GM21825 (cell line): ENCODE measurements around the gene THY1.
"Not testable (repeated sequence)": the region's sequence is repeated elsewhere in the genome, so short reads cannot be mapped to it uniquely, and the experiment has no call there.

Experiments
- ATAC-seq: cut with Tn5 transposase; IDR thresholded peaks from one replicate; pipeline ENCODE4 v1.9.1; 2021; ENCODE audit warnings: mild to moderate bottlenecking, moderate library complexity; ENCODE audit not compliant: unreplicated experiment

The THY1 gene

GRCh38 chr11:119445850-119446249, 22.9 kb upstream of the THY1 start:
- no peak for ATAC-seq

- ATAC-seq = no peak
Observed at GRCh38 chr11:119445379-119445778, 22.4 kb upstream of the THY1 start.

DNA sequence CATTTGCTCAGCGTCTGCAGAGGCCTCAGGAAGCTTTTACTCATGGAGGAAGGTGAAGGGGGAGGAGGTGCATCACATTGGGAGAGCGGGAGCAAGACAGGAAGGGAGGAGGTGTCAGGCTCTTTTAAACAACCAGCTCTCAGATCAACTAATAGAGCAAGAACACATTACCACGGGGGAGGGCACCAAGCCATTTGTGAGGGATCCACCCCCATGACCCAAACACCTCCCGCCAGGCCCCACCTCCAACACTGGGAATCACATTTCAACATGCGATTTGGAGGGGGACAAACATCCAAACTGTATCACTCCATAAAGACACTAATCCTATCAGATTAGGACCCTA, 18.9 kb upstream of the THY1 start:
- no peak for ATAC-seq

- no peak for ATAC-seq
Observed at GRCh38 chr11:119438599-119438998, 15.6 kb upstream of the THY1 start.

DNA sequence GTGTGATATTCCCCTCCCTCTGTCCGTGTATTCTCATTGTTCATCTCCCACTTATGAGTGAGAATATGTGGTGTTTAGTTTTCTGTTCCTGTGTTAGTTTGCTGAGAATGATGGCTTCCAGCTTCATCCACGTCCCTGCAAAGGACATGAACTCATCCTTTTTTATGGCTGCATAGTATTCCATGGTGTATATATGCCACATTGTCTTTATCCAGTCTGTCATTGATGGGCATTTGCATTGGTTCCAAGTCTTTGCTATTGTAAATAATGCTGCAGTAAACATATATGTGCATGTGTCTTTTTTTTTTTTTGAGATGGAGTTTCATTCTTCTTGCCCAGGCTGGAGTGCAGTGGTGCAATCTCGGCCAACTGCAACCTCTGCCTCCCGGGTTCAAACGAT, 14.5 kb upstream of the THY1 start:
- not testable (repeated sequence) for ATAC-seq

DNA sequence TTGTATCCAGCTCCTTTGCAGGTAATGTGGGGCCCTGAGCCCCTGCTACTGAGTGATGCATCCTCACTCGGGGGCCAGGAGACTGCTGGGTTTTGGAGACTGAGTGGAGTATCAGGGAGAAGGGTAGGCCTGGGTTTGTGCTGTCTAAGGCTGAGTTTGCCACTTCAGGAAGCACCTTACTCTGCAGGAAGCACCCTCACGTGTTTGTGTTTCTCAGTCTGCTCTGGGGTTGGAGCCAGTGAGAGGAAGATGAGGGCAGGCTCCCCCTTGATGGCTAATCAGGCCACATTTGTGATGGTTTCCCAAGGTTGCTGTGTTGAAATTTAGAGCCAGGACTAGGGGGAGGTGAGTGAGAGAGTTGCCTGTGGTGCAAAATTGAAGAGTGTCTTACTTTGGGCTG, 13.7 kb upstream of the THY1 start:
- no peak for ATAC-seq

GRCh38 chr11:119436093-119436492, 13.1 kb upstream of the THY1 start:
- ATAC-seq = no peak

DNA sequence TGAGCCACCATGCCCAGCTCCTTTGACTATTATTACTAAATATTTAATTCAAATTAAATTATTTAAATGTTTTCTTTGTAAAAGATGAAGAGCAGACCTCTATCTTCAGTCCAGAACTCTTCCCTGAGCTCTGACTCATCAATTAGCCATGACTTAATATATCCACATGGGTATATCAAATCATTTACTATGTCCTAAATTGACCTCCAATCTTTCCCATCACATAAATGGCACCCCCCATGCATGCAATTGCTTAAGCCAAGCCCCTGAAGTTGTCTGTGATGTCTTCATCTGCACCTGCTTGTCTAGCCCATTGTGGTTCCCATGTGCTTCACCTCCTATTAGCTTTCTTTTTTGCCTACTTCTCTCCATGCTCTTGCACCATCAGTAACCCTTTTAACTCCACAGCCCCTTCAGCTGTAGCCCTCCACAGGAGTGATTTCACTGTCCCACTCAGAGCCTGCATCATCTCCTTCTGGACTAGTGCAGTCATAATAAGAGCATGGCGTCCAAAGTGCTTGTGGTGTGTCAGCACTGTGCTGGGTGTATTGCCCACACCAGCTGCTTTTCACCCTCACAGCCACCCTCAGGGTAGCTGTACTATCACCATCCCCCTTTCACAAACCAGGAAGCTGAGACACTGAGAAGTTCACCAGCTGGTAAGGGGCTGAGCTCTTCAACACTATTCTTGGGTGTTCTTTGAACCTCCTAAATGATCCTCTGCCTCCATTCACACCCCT, 11.8 kb upstream of the THY1 start:
- no peak for ATAC-seq

DNA sequence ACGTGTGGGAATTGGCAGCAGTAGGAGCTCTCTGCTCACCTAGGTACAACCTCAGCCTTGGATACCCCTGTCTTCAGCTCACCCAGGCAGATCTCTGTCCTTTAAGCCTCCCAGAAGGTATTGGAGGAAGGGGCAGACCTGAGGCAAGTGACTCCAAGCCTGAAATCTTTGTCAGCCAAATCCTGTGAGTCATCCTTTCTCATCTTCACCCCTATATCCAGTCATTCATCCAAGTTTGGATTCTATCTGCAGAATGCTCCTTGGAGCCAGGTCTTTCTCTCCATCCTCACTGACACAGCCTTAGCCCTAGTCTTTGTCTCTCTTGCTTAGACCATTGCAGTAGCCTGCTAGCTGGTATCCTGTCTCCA, 10.4 kb upstream of the THY1 start:
- no peak for ATAC-seq

DNA sequence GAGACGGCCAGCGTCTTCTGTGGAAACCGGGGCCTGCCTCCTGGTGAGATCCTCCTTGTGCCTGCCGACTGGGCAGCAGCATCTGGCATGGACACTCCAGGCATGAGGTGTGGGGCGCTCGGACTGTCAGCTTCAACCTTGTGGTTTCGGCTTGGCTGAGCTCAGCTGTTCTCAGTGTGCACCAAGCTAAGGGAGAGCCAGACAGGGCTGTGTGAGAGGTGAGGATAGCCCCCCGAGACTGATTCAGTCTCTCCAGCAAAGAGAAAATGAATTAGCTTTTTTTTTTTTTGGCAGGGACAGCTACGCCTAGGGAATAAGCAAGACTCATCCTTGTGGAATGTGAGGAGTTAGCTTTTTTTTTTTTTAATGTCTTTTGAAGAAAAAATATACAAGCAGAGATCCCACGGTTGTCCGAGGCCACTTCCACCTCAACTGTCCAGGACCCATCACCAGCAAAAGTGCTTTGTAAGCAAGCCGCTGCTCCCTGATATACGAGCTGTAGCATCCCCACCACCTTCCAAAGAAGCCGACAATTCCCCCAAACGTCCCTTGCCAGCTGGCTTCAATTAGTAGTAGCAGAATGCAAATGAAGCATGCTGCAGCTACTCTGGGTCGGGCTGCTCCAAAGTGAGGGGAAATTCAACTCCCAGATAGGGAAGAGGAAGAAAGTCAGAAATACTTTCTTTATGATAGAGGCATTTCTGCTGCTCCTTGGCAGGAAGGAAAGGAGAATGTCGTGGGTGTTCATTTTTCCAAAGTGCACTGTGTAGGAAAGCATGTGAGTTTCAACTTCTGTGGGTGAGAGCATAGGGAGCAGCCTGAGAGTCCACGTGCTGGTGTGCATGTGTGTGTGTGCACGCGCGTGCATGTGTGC, 9.7 kb upstream of the THY1 start:
- ATAC-seq = no peak

- ATAC-seq = no peak
Observed at GRCh38 chr11:119431523-119431922, 8.6 kb upstream of the THY1 start.

- no peak for ATAC-seq
Observed at GRCh38 chr11:119427279-119427678, 4.3 kb upstream of the THY1 start.

- ATAC-seq = no peak
Observed at GRCh38 chr11:119426142-119426541, 3.2 kb upstream of the THY1 start.

DNA sequence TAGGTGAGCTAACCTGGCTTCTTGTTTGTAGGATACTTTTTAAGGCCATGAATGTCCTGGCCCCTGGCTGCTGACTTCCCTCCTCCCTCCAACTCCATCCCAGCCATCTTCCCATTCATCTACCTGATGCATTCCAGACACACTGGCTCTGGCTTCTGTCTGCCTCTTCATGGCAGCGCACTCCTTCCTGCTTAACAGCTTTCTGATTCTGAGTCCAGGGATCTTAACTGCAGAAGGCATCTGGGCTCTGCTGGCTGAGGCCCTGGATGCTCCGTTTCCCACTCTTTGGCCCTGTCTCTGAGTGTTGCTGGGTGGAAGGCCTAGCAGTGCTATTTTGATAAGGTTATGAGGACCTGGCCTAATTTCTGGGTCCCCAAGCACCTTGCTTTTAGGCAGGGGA, 1.8 kb upstream of the THY1 start:
- no peak for ATAC-seq

GRCh38 chr11:119424276-119424675, 1.3 kb upstream of the THY1 start:
- ATAC-seq = no peak

- no peak for ATAC-seq
Observed at GRCh38 chr11:119423509-119424254, 710 bp upstream of the THY1 start.

- no peak for ATAC-seq
Observed at GRCh38 chr11:119421941-119422808, 797 bp downstream of the THY1 start.

DNA sequence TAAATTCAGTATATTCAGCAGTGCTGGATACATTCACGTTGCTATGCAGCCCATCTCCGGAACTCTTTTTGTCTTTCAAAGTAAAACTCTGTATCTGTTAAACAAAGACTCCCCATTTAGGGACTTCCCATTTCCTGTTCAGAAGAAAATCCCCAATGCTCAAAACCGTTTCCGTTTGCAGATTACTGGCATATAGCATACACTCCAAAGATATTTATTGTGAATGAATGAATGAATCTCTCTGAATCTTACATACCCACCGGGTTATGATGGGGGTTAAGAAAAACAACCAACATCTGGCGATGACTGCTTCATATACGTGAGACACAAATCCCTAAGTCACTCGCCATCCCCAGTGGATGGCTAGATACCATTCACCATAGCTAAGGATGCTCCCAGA, 1.6 kb downstream of the THY1 start:
- ATAC-seq = no peak

DNA sequence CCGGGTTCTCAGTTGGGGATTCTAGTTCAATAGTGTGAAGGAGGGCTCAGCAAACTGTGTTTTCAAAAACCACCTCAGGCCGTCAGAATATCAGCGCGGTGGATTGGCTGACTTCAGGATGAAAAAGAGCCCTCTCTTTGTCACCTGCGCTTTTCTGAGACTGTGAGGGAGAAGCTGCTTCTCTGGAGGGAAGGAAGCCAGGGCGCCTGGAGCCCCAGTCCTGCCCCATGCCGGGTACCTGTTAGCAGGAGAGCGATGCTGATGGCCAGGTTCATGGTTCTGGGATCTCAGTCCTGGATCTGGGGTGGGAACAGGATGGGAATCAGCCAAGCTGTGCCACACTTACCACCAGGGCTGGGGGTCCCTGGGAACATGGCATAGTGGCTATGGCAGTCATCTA, 2.3 kb downstream of the THY1 start:
- ATAC-seq = no peak

- ATAC-seq = no peak
Observed at GRCh38 chr11:119419834-119420492, 3.0 kb downstream of the THY1 start.
